Aorta (tissue), 5 donors: Measurements from ENCODE around the gene HABP4. TPM values are rescaled to one million over a fixed set of nuclear protein-coding genes. Genes with fewer than 3 reads are reported as not detected.
A peak's percentile ranks its signal among the peaks of the same experiment; 100 is the strongest.

ENCODE experiments used
- ATAC-seq: fragments of 200-7000 bp; cut with Tn5 transposase; one replicate; pipeline ENCODE4 v1.9.1; 2022; ENCODE audit warnings: moderate library complexity; ENCODE audit not compliant: low FRiP score
- DNase-seq, 2 donors: peaks; one replicate each; pipeline ENCODE4 v3.0.0-alpha.2; 2020
- H3K27ac ChIP-seq, 2 donors: one replicate each; pipeline ENCODE4 v1.5.1; 2013; ENCODE audit warnings: low read length in 2 of 2, mild to moderate bottlenecking in 2 of 2, moderate library complexity in 2 of 2, control low read depth in 1 of 2, inconsistent platforms in 1 of 2, low read depth in 1 of 2
- H3K27me3 ChIP-seq, 2 donors: one replicate each; pipeline ENCODE4 v1.6.1; 2013; ENCODE audit warnings: control low read depth in 1 of 2, low read length in 1 of 2, mild to moderate bottlenecking in 1 of 2, moderate library complexity in 1 of 2; ENCODE audit not compliant: insufficient read depth in 2 of 2, control insufficient read depth in 1 of 2
- H3K36me3 ChIP-seq, 2 donors: one replicate each; pipeline ENCODE4 v1.6.1; 2013; ENCODE audit warnings: control low read depth in 1 of 2, low read length in 1 of 2, mild to moderate bottlenecking in 1 of 2; ENCODE audit not compliant: insufficient read depth in 2 of 2, control insufficient read depth in 1 of 2
- H3K4me1 ChIP-seq, 2 donors: one replicate each; pipeline ENCODE4 v1.6.1; 2013; ENCODE audit warnings: low read length in 2 of 2, control low read depth in 1 of 2, mild to moderate bottlenecking in 1 of 2, moderate library complexity in 1 of 2; ENCODE audit not compliant: insufficient read depth in 2 of 2, control insufficient read depth in 1 of 2
- H3K4me3 ChIP-seq, 2 donors: one replicate each; pipeline ENCODE4 v1.5.1; 2013; ENCODE audit warnings: low read length in 2 of 2, control low read depth in 1 of 2, mild to moderate bottlenecking in 1 of 2
- H3K9me3 ChIP-seq: one replicate; pipeline ENCODE4 v1.6.1; 2013; ENCODE audit warnings: mild to moderate bottlenecking, low read length; ENCODE audit not compliant: control insufficient read depth
- WGBS, 2 donors: extraction: QIAGEN DNeasy Blood & Tissue Kit; methylation state at CpG; one replicate each; pipeline ENCODE4 v1.1.7; 2013; 5-methylcytosine and 5-hydroxymethylcytosine counted together
- intact Hi-C, 2 donors: fragments of 100-400 bp; cut with DNase I; formaldehyde crosslinking; loops; one replicate each; pipeline versions ENCODE4 v1.14.2 to v1.15.0; 2022
- polyA plus RNA-seq, 2 donors: library from polyadenylated mRNA; stranded (reverse); fragments of 200-250 nt; gene quantifications; one replicate each; pipeline ENCODE4 v1.2.3, GENCODE V29; 2013
- total RNA-seq, 2 donors: library from RNA; stranded (reverse); fragmentation: NEBNext Ultra II Directional; extraction: Animal tissue kit (Norgen Biotek cat#: 25700); gene quantifications; one replicate each; pipeline ENCODE4 v1.2.1, GENCODE V29; 2021
- donor health status: healthy with polysubstance abuse.
- donor health status: Bipolar disorder and iron deficiency.
- donor health status: DM: no; HTN: no; CAD: no.
- donor health status: DM: no; HTN: no; CAD: no.
- donor health status: DM: yes; HTN: yes; CAD: no.

The HABP4 gene
- total and polyA plus RNA-seq, 4 donors: 29.0 to 66.9 (median 42.8) TPM

DNA sequence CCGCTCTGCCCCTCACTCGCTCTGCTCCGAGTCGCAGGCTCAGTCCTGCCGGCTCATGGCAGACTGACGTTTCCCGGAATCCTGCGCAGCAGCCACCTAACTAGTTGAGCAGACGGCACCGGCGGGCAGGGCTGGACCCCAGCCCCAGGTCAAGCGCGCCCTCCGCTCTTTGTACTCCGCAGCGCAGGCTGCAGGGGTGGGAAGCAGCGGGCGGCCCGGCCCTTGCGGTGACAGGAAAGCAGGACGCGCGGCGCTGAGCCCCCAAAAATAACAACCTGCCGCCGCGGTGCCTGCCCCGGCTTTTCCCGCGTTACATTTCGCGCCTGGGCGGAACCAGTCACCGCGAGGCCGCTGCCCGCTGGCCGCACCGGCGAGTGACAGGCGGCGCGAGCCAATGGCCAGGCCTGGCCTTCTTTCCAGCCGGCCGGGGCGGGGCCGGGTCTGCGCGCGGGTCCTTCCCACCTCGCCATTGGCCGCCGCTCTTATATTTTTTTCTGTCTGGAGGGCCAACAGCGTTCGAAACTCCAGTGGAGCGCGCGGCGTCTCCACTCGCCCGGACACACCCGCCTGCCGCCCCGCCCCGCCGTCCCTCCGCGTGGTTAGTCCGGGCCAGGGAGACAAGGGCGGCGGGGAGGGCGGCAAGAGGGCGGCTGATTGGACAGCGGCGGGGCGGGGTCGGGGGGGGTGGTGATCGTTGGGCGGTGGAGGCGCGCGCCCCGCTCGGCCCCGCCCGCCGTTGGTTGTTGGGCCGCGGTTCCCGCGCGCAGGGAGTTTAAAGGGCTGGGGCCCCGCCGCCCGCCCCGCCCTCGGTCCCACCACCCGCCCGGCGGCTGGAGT lies 31.7 kb upstream of the HABP4 start, which contains the start of gene ZNF367:
ZNF367 (minus strand) TSS at position 288 of the 837 bp plus-strand sequence. CDS start 338 bp downstream, outside the sequence.
- intact Hi-C loops: loop anchor here (5.0 kb wide), 3 partner anchors 34 to 239 kb away; partner anchors contain the start of genes HABP4 (in 1 of the 2) and PRXL2C (in 1 of the 2)
- H3K4me1 ChIP-seq: peaks cover 0 to 3% of the 10 kb centered on the region in 2 donors
- peak; percentile 99 for DNase-seq
- peak; percentile 96 for ATAC-seq
- 0 to 1% methylated on average over 97 to 100 of the region's 100 CpGs for WGBS, 2 donors
- no peaks in the 10 kb centered on the region for H3K36me3 ChIP-seq
- H3K27me3 ChIP-seq: no peaks in the 10 kb centered on the region
- H3K4me3 ChIP-seq: peak within 1 kb of the TSS; percentile 71 to 84
- no peaks in the 10 kb centered on the region for H3K9me3 ChIP-seq
- H3K27ac ChIP-seq: peak within 1 kb of the TSS; percentile 68 to 98

DNA sequence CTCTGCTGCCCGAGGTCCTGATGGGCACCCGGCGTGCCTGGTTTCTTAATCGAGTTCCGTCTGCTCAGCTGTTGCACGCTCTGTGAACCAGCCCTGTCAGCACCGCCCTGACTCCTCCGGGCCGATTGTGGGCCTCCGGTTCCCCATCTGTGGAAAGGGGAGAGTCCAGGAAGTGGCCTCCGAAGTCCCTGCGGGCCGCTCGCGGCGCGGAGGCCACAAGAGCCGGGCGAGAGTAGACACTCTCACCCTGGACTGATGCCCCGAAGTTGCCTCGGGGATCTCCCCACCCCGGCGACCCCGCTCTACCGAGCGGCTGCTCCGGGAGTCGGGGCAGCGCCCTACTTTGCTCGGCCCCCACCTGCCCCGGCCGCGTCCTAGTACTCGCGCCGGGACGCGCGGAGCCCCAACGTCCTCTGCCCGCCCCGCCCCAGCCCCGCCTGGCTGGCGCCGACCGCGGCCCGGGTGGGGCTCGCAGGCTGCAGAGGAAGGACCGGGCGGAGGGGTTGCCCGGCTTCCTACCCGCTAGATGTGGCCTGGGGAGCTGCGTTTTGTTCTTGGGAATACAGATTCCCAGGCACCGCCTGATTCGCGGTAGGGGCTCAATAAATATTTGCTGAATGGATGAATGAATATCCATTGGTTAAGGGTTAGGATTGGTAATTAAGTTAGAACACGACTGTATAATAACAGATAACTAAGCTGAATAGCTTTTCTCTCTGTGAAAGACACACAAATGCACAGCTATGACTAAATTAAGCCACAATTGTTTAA lies 30.9 kb upstream of the HABP4 start:
- Histone ChIP-seq H3K4me1 (peaks cover 0 to 3% of the 10 kb centered on the region in 2 donors), H3K36me3 (no peaks in the 10 kb centered on the region)

DNA sequence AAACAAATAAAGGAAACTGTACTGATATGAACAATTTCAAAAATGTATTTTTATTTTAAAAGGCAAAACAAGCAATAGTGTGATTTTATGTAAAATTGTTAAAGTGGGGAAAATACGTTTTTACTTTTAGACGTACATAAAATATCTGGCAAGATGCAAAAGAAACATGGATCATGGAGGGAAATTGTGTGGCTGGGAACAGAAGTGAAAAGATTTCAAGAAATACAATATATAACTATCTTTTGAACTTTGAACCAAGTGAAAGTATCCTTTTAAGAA lies 30.3 kb upstream of the HABP4 start:
- Histone ChIP-seq H3K4me1 (peaks cover 0 to 3% of the 10 kb centered on the region in 2 donors), H3K27me3 (no peaks in the 10 kb centered on the region), H3K27ac (no peak overlapping the region), H3K36me3 (no peaks in the 10 kb centered on the region), H3K9me3 (no peaks in the 10 kb centered on the region), H3K4me3 (no peak overlapping the region)
- no peak for ATAC-seq
- 7 to 9% methylated on average over 2 of the region's 2 CpGs for WGBS, 2 donors
- DNase-seq: no peak
- intact Hi-C loops: loop anchor here (5.0 kb wide), 3 partner anchors 33 to 238 kb away; partner anchors contain the start of genes HABP4 (in 1 of the 2) and PRXL2C (in 1 of the 2)

More for the DNA sequence above, 30.9 kb upstream of the HABP4 start:
- Histone ChIP-seq H3K27ac (peak overlapping the region; percentile 68 to 98), H3K4me3 (peak overlapping the region; percentile 71 to 84), H3K27me3 (no peaks in the 10 kb centered on the region), H3K9me3 (no peaks in the 10 kb centered on the region)
- DNase-seq (peak; percentile 81 to 89), ATAC-seq (peak; percentile 85)
- intact Hi-C loops: loop anchor here (5.0 kb wide), 3 partner anchors 33 to 238 kb away; partner anchors contain the start of genes HABP4 (in 1 of the 2) and PRXL2C (in 1 of the 2)
- 0 to 1% methylated on average over 51 to 58 of the region's 58 CpGs for WGBS, 2 donors

DNA sequence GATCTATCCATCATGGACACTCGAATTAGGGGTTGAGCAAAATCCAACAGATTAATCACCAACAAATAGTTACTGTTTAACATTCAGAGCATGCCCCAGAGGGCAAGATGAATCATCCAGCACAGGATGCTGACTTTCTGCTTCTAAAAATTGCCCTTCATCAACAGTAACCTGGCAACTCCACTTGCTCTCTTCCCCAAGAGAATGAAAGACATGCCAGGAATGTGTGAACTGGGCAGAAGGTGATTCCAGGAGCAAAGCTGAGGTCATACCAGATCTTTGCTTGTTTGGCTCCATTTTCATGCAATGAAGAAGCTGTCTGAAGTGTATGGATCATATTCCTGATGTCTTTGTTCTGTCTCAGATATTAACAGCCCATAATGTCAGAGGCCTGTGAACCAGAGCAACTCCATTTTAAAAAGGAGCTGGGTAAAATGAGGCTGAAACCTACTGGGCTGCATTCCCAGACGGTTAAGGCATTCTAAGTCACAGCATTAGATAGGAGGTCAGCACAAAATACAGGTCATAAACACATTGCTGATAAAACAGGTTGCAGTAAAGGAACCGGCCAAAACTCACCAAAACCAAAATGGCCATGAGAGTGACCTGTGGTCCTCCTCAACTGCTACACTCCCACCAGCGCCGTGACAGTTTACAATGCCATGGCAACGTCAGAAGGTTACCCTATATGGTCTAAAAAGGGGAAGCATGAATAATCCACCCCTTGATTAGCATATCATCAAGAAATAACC lies 29.3 kb upstream of the HABP4 start:
- intact Hi-C loops: loop anchor here in 1 of 2 donors (2.0 kb wide), 1 partner anchor 64 kb away; no protein-coding TSS in a partner anchor
- H3K4me3 ChIP-seq: no peak overlapping the region
- H3K9me3 ChIP-seq: no peaks in the 10 kb centered on the region
- peaks cover 0 to 3% of the 10 kb centered on the region in 2 donors for H3K4me1 ChIP-seq
- H3K27me3 ChIP-seq: no peaks in the 10 kb centered on the region
- H3K36me3 ChIP-seq: no peaks in the 10 kb centered on the region
- DNase-seq (no peak), ATAC-seq (peak; percentile 9)
- WGBS, 2 donors: 8 to 10% methylated on average over 6 of the region's 6 CpGs
- H3K27ac ChIP-seq: peak overlapping the region; percentile 53 to 81

DNA sequence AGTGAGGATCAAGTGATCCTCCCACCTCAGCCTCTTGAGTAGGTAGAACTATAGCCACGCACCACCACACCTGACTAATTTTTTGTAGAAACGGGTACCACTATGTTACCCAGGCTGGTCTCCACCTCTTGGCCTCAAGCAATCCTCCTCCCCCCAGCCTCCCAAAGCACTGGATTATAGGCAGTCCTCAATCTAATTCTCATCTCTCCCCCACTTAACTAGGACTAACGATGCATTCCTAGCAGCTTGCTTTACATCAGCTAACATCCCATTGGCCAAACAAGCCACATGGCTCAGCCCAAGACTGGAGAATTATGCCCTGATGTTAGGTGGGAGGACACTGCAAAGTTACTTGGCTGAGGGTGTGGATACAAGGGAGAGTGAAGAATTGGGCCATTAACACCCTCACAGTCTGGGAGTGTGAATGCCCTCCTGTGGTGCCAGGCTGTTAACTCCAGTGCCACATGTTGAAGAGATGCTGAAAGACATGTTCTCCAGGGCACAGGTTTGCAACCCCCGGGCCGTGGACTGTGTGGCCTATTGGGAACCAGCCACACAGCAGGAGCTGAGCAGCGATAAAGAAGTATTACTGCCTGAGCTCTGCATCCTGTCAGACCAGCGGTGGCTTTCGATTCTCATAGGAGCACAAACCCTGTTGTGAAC lies 26.5 kb upstream of the HABP4 start:
- H3K9me3 ChIP-seq: no peaks in the 10 kb centered on the region
- no peaks in the 10 kb centered on the region for H3K36me3 ChIP-seq
- DNase-seq (no peak), ATAC-seq (no peak)
- H3K27me3 ChIP-seq: no peaks in the 10 kb centered on the region
- peaks cover 0 to 3% of the 10 kb centered on the region in 2 donors for H3K4me1 ChIP-seq
- whole genome bisulfite sequencing, 2 donors: 65 to 74% methylated on average over 8 of the region's 8 CpGs
- no peak overlapping the region for H3K4me3 ChIP-seq
- intact Hi-C loops: loop anchor here in 1 of 2 donors (2.0 kb wide), 1 partner anchor 25 kb away; no protein-coding TSS in a partner anchor
- peak overlapping the region in 1 of 2 donors; percentile 61 for H3K27ac ChIP-seq

DNA sequence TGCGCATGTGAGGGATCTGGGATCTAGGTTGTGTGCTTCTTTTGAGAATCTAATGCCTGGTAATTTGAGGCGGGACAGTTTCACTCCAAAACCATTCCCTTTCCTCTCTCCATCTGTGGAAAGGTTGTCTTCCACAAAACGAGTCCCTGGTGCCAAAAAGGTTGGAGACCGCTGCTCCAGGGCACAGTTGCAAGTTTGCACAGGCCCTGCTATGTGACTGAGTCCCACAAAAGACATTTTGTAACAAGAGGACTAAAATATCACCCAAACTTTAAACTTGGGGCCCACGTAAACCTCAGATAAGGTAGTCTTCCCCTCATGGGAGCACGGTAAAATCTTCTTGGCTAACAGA lies 26.0 kb upstream of the HABP4 start:
- Histone ChIP-seq H3K27ac (peak overlapping the region in 1 of 2 donors; percentile 61), H3K4me1 (peaks cover 0 to 3% of the 10 kb centered on the region in 2 donors), H3K36me3 (no peaks in the 10 kb centered on the region), H3K4me3 (no peak overlapping the region), H3K27me3 (no peaks in the 10 kb centered on the region), H3K9me3 (no peaks in the 10 kb centered on the region)
- intact Hi-C loops: loop anchor here in 1 of 2 donors (2.0 kb wide), 1 partner anchor 25 kb away; no protein-coding TSS in a partner anchor
- no peak for DNase-seq
- no peak for ATAC-seq
- WGBS, 2 donors: 61 to 71% methylated on average over 6 of the region's 6 CpGs

DNA sequence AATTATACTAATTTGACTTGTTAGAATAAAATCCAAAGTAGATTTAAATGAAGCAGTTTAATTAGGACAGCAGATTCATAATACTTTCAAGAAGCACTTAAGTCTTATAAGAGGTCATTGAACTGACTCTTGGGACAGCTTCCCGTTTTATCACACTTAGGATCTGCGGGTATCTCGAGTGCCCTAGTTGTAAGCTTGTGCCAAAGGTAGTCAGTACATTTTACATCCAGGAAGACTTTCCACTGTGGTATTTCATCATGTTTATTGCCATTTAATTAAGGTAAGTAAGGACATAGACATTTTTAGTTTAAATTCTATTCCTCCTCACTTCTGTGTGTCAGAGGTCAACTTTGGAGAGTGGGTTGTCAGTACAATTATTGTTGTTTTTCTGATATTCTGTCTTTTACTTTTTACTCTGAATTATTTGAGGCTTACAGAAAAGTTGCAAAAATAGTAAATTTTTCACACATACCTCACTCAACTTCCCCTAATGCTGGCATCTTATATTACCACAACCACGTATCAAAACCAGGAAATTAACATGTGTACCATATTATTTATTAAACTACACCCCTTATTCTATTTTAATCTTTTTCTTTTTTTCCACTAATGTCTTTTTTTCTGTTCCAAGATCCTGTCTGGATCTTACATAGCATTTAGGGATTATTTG lies 24.3 kb upstream of the HABP4 start:
- H3K36me3 ChIP-seq: no peaks in the 10 kb centered on the region
- no peaks in the 10 kb centered on the region for H3K27me3 ChIP-seq
- no peak for ATAC-seq
- 87 to 89% methylated on average over 4 of the region's 4 CpGs for WGBS, 2 donors
- peaks cover 0 to 3% of the 10 kb centered on the region in 2 donors for H3K4me1 ChIP-seq
- no peak overlapping the region for H3K27ac ChIP-seq
- H3K4me3 ChIP-seq: no peak overlapping the region
- intact Hi-C loops: no loop called here
- H3K9me3 ChIP-seq: no peaks in the 10 kb centered on the region
- DNase-seq: no peak
